Upper lobe of left lung (tissue), 6 donors: ENCODE data around the gene C10orf71. TPM values are rescaled to one million over a fixed set of nuclear protein-coding genes. Genes with fewer than 3 reads are reported as not detected.

Experiments
- ATAC-seq, 2 donors: fragments of 200-7000 bp; cut with Tn5 transposase; one replicate each; pipeline ENCODE4 v1.9.1; 2022; ENCODE audit warnings: mild to moderate bottlenecking in 2 of 2, moderate library complexity in 2 of 2; ENCODE audit not compliant: low FRiP score in 2 of 2
- DNase-seq, 2 donors: peaks; one replicate each; pipeline ENCODE4 v3.0.0-alpha.2; 2019 to 2020
- H3K27ac ChIP-seq, 4 donors: fragments of 200-600 bp; sonication (generic); one replicate each; pipeline ENCODE4 v1.5.1; 2016 to 2019
- H3K27me3 ChIP-seq, 4 donors: fragments of 200-600 bp; sonication (generic); one replicate each; pipeline ENCODE4 v1.5.1; 2017 to 2019
- H3K36me3 ChIP-seq, 4 donors: fragments of 200-600 bp; sonication (generic); one replicate each; pipeline ENCODE4 v1.5.1; 2016 to 2019
- H3K4me1 ChIP-seq, 4 donors: fragments of 200-600 bp; sonication (generic); one replicate each; pipeline ENCODE4 v1.5.1; 2018 to 2019
- H3K4me3 ChIP-seq, 4 donors: fragments of 200-600 bp; sonication (generic); one replicate each; pipeline ENCODE4 v1.5.1; 2017 to 2019; ENCODE audit warnings: mild to moderate bottlenecking in 2 of 4, moderate library complexity in 1 of 4
- H3K9me3 ChIP-seq, 4 donors: fragments of 200-600 bp; sonication (generic); one replicate each; pipeline ENCODE4 v1.5.1; 2018 to 2019
- CTCF ChIP-seq, 6 experiments: fragments of 450-650 bp in 4 of 6; fragments of 200-600 bp in 2 of 6; sonication (generic) in 2 of 6; IDR thresholded peaks; one replicate each; pipeline ENCODE4 v1.5.1; 2016 to 2019; ENCODE audit warnings: antibody characterized with exemption in 6 of 6
- EP300 ChIP-seq, 4 donors: sonication (generic); formaldehyde crosslinking; IDR thresholded peaks; one replicate each; pipeline ENCODE4 v1.5.1; 2017; ENCODE audit warnings: antibody characterized with exemption in 4 of 4, control low read depth in 2 of 4
- POLR2A ChIP-seq, 4 donors: fragments of 450-650 bp; IDR thresholded peaks; one replicate each; pipeline ENCODE4 v1.5.1; 2016 to 2017; ENCODE audit warnings: antibody characterized with exemption in 4 of 4, mild to moderate bottlenecking in 2 of 4
- POLR2AphosphoS5 ChIP-seq, 2 donors: sonication (generic); formaldehyde crosslinking; IDR thresholded peaks; one replicate each; pipeline ENCODE4 v1.5.1; 2017; ENCODE audit warnings: antibody characterized with exemption in 2 of 2
- WGBS, 2 donors: methylation state at CpG; one replicate each; pipeline ENCODE4 v1.1.5; 2017 to 2018; 5-methylcytosine and 5-hydroxymethylcytosine counted together
- total RNA-seq, 6 donors: library from RNA; depleted of rRNA in 4 of 6; stranded (reverse); fragments of >200 nt in 4 of 6; gene quantifications; one replicate each; pipeline versions ENCODE4 v1.1.0 to v1.2.1, GENCODE V29; 2016 to 2021
- donor health status: DM: no; HTN: no; CAD: no; lungs with moderate emphysema.
- donor health status: DM: no; HTN: yes; CAD: no; lungs with severe emphysema.

C10orf71 gene
- total RNA-seq, 6 donors from 2014 or later, result not detected

DNA sequence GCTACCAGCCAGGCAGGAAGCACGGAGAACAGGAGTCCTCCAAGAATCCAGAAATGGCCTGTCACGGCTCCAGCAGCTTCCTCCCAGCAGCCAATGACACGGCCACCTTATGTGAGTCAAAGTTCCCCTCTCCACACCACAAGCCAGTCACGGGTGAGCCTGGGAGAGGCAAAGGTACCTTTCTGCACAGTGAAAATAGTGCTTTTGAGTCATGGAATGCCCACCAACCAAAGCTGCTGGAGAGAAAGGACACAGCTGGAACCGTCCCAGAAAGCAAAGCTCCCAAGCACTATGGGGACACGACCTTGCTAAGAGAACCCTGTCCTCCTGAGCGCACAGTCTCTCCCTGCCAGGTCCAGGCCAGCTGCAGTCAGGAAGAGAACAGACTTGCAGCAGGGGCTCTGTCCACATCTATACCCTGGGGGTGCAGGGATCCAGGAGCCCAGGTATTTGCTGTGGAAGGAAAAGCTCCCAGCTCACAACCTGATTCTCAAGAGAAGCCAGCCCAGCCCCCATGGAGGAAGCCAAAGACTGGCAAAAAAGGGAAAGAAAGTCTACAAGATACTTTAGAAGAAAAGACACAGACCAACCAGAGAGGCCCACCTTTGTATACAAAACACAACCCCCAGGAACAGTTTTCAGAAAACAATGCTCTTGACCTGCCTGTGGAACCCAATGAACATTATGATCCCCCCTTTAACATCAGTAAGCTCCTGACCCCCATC lies 24.4 kb downstream of the C10orf71 start:
- ATAC-seq (no peak), DNase-seq (no peak)
- H3K9me3 ChIP-seq, result no peaks in the 10 kb centered on the region
- WGBS, 2 donors, result 66 to 82% methylated on average over 2 to 7 of the region's 7 CpGs
- H3K27me3 ChIP-seq, result no peaks in the 10 kb centered on the region
- H3K4me3 ChIP-seq, result no peak overlapping the region
- H3K36me3 ChIP-seq, result no peaks in the 10 kb centered on the region
- H3K4me1 ChIP-seq, result peaks cover 0 to 3% (median 0%) of the 10 kb centered on the region in 4 donors
- no peak overlapping the region for H3K27ac ChIP-seq
- no peak for TF ChIP-seq POLR2A (IDR thresholded peaks at IDR 0.05)
- no peak for TF ChIP-seq POLR2AphosphoS5 (IDR thresholded peaks at IDR 0.05)
- TF ChIP-seq EP300 (IDR thresholded peaks at IDR 0.05), result no peak
- no peak for TF ChIP-seq CTCF (IDR thresholded peaks at IDR 0.05)

- Histone ChIP-seq H3K27me3 (no peaks in the 10 kb centered on the region), H3K36me3 (no peaks in the 10 kb centered on the region), H3K4me3 (no peak overlapping the region), H3K9me3 (no peaks in the 10 kb centered on the region), H3K27ac (no peak overlapping the region), H3K4me1 (no peaks in the 10 kb centered on the region)
- TF ChIP-seq POLR2A (IDR thresholded peaks at IDR 0.05) (no peak), EP300 (IDR thresholded peaks at IDR 0.05) (no peak), CTCF (IDR thresholded peaks at IDR 0.05) (no peak), POLR2AphosphoS5 (IDR thresholded peaks at IDR 0.05) (no peak)
- ATAC-seq (no peak), DNase-seq (no peak)
- 87 to 90% methylated on average over 8 to 9 of the region's 9 CpGs for WGBS, 2 donors
These were observed 24.9 kb downstream of the C10orf71 start for GRCh38 chr10:49323896-49324270.

GRCh38 chr10:49324711-49325110 lies 25.7 kb downstream of the C10orf71 start:
- WGBS, 2 donors, result 54 to 61% methylated on average over 4 of the region's 4 CpGs
- ATAC-seq (peak in 1 of 2 donors; percentile 48), DNase-seq (peak in 1 of 2 donors; percentile 50)

GRCh38 chr10:49325131-49325915 lies 26.4 kb downstream of the C10orf71 start:
- TF ChIP-seq POLR2A (IDR thresholded peaks at IDR 0.05) (no peak), EP300 (IDR thresholded peaks at IDR 0.05) (no peak), CTCF (IDR thresholded peaks at IDR 0.05) (no peak), POLR2AphosphoS5 (IDR thresholded peaks at IDR 0.05) (no peak)
- Histone ChIP-seq H3K9me3 (no peaks in the 10 kb centered on the region), H3K27me3 (no peaks in the 10 kb centered on the region), H3K4me3 (no peak overlapping the region), H3K27ac (no peak overlapping the region), H3K36me3 (no peaks in the 10 kb centered on the region), H3K4me1 (no peaks in the 10 kb centered on the region)
- DNase-seq, result peak in 1 of 2 donors; percentile 15
- WGBS, 2 donors, result 88% methylated on average over 3 to 19 of the region's 20 CpGs
- ATAC-seq, result no peak

More at GRCh38 chr10:49324711-49325110, 25.7 kb downstream of the C10orf71 start:
- no peaks in the 10 kb centered on the region for H3K36me3 ChIP-seq
- no peak overlapping the region for H3K4me3 ChIP-seq
- TF ChIP-seq CTCF (IDR thresholded peaks at IDR 0.05) (peak in 1 of 6 experiments; percentile 21), EP300 (IDR thresholded peaks at IDR 0.05) (no peak), POLR2AphosphoS5 (IDR thresholded peaks at IDR 0.05) (no peak), POLR2A (IDR thresholded peaks at IDR 0.05) (no peak)
- no peaks in the 10 kb centered on the region for H3K27me3 ChIP-seq
- no peaks in the 10 kb centered on the region for H3K4me1 ChIP-seq
- H3K9me3 ChIP-seq, result no peaks in the 10 kb centered on the region
- H3K27ac ChIP-seq, result no peak overlapping the region
